K562 (cell line): ENCODE results near the gene ENOSF1. TPM values are rescaled to one million over a fixed set of nuclear protein-coding genes. Genes with fewer than 3 reads are reported as not detected.

Source experiments
- ARID1B ChIP-seq: fragments of 450-650 bp; IDR thresholded peaks from 2 replicates; pipeline ENCODE4 v1.6.1; 2016; ENCODE audit warnings: antibody characterized with exemption, mild to moderate bottlenecking, inconsistent platforms
- CBX5 ChIP-seq: IDR thresholded peaks from 2 replicates; pipeline ENCODE4 v1.6.1; 2014; ENCODE audit warnings: low read depth, borderline replicate concordance
- ESRRA ChIP-seq: fragments of 450-650 bp; IDR thresholded peaks from 2 replicates; pipeline ENCODE4 v1.6.1; 2014; ENCODE audit warnings: low read depth, mild to moderate bottlenecking, moderate library complexity, borderline replicate concordance
- ETV5 ChIP-seq: sonication (generic); formaldehyde crosslinking; IDR thresholded peaks from 2 replicates; pipeline ENCODE4 v1.4.0; 2020; ENCODE audit warnings: low read depth, mild to moderate bottlenecking, missing genetic modification reagents
- FOXA3 ChIP-seq, 2 experiments: fragments of 450-650 bp in 1 of 2; sonication (generic) in 1 of 2; formaldehyde crosslinking; IDR thresholded peaks in 1 of 2; conservative IDR thresholded peaks in 1 of 2; 2 replicates each; pipeline versions ENCODE4 v1.4.0 to v1.8.0; 2020 to 2022; ENCODE audit warnings: mild to moderate bottlenecking in 2 of 2, missing genetic modification reagents in 1 of 2
- KDM5B ChIP-seq: fragments of 200-600 bp; sonication (generic); IDR thresholded peaks from 2 replicates; pipeline ENCODE4 v1.6.1; 2012; ENCODE audit warnings: low read depth, mild to moderate bottlenecking, moderate library complexity, low read length, control low read depth, inconsistent platforms; ENCODE audit not compliant: insufficient replicate concordance
- MAFG ChIP-seq: fragments of 450-650 bp; conservative IDR thresholded peaks from 2 replicates; pipeline ENCODE4 v1.6.1; 2016; ENCODE audit warnings: missing genetic modification characterization, missing compliant biosample characterization
- NFIC ChIP-seq: fragments of 450-650 bp; IDR thresholded peaks from 2 replicates; pipeline ENCODE4 v1.6.1; 2017; ENCODE audit warnings: mild to moderate bottlenecking, inconsistent platforms
- NR1H2 ChIP-seq: sonication (generic); formaldehyde crosslinking; IDR thresholded peaks from 2 replicates; pipeline ENCODE4 v1.4.0; 2020; ENCODE audit warnings: mild to moderate bottlenecking, missing genetic modification reagents
- PHB ChIP-seq: fragments of 250-450 bp; sonication (Bioruptor Pico); IDR thresholded peaks from 2 replicates; pipeline ENCODE4 v1.5.0; 2021
- PML ChIP-seq: IDR thresholded peaks from 2 replicates; pipeline ENCODE4 v1.6.1; 2012; ENCODE audit warnings: low read length, inconsistent platforms
- POLR2AphosphoS5 ChIP-seq: IDR thresholded peaks from 2 replicates; pipeline ENCODE4 v1.6.1; 2011; ENCODE audit warnings: mild to moderate bottlenecking, low read depth, low read length, moderate library complexity; ENCODE audit not compliant: control insufficient read depth, insufficient read depth
- POLR2G ChIP-seq: fragments of 200-400 bp; formaldehyde crosslinking; IDR thresholded peaks from 2 replicates; pipeline ENCODE4 v1.6.1; 2017; ENCODE audit warnings: low read depth, mild to moderate bottlenecking, antibody characterized with exemption, low read length, moderate library complexity
- PPARD ChIP-seq: fragments of 250-450 bp; sonication (Bioruptor Pico); IDR thresholded peaks from 2 replicates; pipeline ENCODE4 v1.8.0; 2022; ENCODE audit warnings: inconsistent platforms, mild to moderate bottlenecking, moderate library complexity
- RAD21 ChIP-seq, 2 experiments: fragments of 250-450 bp in 1 of 2; fragments of 450-650 bp in 1 of 2; sonication (Bioruptor Pico) in 1 of 2; formaldehyde crosslinking in 1 of 2; IDR thresholded peaks in 1 of 2; conservative IDR thresholded peaks in 1 of 2; 2 replicates each; pipeline versions ENCODE4 v1.4.0 to v1.8.0; 2020 to 2022; ENCODE audit warnings: mild to moderate bottlenecking in 2 of 2, moderate library complexity in 1 of 2
- RCOR1 ChIP-seq, 2 experiments: IDR thresholded peaks; 2 replicates each; pipeline ENCODE4 v1.6.1; 2012; ENCODE audit warnings: low read depth in 2 of 2, low read length in 2 of 2, borderline replicate concordance in 1 of 2, improper control_type of control experiment in 1 of 2
- SIN3A ChIP-seq, 2 experiments: fragments of 150-350 bp in 1 of 2; IDR thresholded peaks; 2 replicates each; pipeline ENCODE4 v1.6.1; 2011 to 2016; ENCODE audit warnings: borderline replicate concordance in 2 of 2, low read depth in 2 of 2, low read length in 2 of 2, mild to moderate bottlenecking in 2 of 2, moderate library complexity in 2 of 2; ENCODE audit not compliant: control insufficient read depth in 1 of 2
- SIN3B ChIP-seq: fragments of 450-650 bp; IDR thresholded peaks from 2 replicates; pipeline ENCODE4 v1.6.1; 2017; ENCODE audit warnings: low read depth, mild to moderate bottlenecking, moderate library complexity
- TEAD2 ChIP-seq: fragments of 450-650 bp; IDR thresholded peaks from 2 replicates; pipeline ENCODE4 v1.6.1; 2016; ENCODE audit warnings: missing genetic modification characterization, control low read depth, missing compliant biosample characterization
- ZFX ChIP-seq: sonication (generic); formaldehyde crosslinking; IDR thresholded peaks from 2 replicates; pipeline ENCODE4 v1.8.0; 2022; ENCODE audit warnings: mild to moderate bottlenecking, missing genetic modification reagents, moderate library complexity
- ZNF232 ChIP-seq: sonication (generic); formaldehyde crosslinking; IDR thresholded peaks from 2 replicates; pipeline ENCODE4 v1.8.0; 2022; ENCODE audit warnings: mild to moderate bottlenecking, missing genetic modification reagents
- ZNF766 ChIP-seq: fragments of 200-800 bp; sonication (Bioruptor generic); conservative IDR thresholded peaks from 2 replicates; pipeline ENCODE4 v1.6.1; 2016; ENCODE audit warnings: missing genetic modification characterization, missing compliant biosample characterization
- polyA plus RNA-seq, 8 experiments: library from polyadenylated mRNA; depleted of rRNA in 4 of 8; stranded (reverse) in 5 of 8; unstranded in 3 of 8; fragments of >200 nt; fragmentation: Nextera tagmentation in 2 of 8; fragmentation: Illumina TruSeq in 1 of 8; extraction: Ambion mirVana in 2 of 8; extraction: Trizol in 1 of 8; gene quantifications; 2 replicates each; pipeline versions ENCODE4 v1.2.1 to v1.2.3, GENCODE V29; 2011 to 2014; ENCODE audit warnings: inconsistent platforms in 1 of 8, missing spikeins in 1 of 8
- total RNA-seq, 7 experiments: library from RNA; depleted of rRNA in 6 of 7; stranded (reverse); fragments of >200 nt in 6 of 7; fragmentation: Illumina TruSeq in 2 of 7; extraction: Trizol in 2 of 7; gene quantifications; 2 replicates each; pipeline versions ENCODE4 v1.2.1 to v1.2.3, GENCODE V29; 2011 to 2021; ENCODE audit warnings: low replicate concordance in 1 of 7
- TF ChIP-seq, protein P1 (sequence below): fragments of 150-350 bp; conservative IDR thresholded peaks from 2 replicates; pipeline ENCODE4 v1.6.1; 2014; ENCODE audit warnings: low read length

The ENOSF1 gene
- total and polyA plus RNA-seq, 9 of the 15 experiments (the other 6 are each of a cell fraction or from before 2014, with no cell fraction given): 15.5 to 66.4 (median 46.5) TPM

DNA sequence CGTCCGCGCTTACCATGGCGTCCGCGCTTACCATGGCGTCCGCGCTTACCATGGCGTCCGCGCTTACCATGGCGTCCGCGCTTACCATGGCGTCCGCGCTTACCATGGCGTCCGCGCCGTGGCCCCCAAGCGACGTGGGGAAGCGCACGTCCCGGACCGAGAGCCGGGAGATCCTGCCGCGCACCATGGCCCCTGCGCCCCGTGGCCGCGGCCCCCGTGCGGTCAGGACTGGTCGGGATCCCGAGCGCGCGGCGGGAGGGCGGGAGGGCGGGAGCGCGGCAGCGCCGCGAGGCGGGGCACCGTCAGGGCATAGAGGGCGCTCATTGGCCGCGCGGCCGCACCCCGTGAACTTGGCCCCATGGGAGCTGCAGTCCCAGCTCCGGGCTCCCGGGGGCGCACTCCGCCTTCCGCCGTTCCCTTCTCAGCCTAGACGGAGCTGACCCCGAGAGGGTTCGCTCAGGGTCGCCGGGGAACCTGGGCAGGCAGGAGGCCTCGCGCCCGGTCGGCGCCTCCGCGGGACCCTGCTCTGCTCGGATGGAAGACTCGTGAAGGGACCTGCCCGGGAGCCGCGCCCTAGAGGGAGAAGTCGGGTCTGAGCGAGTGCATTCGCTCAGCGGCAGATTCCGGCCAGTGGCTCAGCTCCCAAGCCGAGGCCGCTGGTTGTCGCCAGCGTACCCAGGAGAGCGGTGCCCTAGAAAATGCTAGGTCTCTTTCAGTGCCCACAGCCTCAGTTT is at the start of gene ENOSF1 (continued):
- TF ChIP-seq ZNF232 (CRISPR knock-in tag): 0 out of 2 replicates have a peak, but pooled peaks have one; percentile 59
- no peak for TF ChIP-seq ARID1B
- TF ChIP-seq, protein P1, sequence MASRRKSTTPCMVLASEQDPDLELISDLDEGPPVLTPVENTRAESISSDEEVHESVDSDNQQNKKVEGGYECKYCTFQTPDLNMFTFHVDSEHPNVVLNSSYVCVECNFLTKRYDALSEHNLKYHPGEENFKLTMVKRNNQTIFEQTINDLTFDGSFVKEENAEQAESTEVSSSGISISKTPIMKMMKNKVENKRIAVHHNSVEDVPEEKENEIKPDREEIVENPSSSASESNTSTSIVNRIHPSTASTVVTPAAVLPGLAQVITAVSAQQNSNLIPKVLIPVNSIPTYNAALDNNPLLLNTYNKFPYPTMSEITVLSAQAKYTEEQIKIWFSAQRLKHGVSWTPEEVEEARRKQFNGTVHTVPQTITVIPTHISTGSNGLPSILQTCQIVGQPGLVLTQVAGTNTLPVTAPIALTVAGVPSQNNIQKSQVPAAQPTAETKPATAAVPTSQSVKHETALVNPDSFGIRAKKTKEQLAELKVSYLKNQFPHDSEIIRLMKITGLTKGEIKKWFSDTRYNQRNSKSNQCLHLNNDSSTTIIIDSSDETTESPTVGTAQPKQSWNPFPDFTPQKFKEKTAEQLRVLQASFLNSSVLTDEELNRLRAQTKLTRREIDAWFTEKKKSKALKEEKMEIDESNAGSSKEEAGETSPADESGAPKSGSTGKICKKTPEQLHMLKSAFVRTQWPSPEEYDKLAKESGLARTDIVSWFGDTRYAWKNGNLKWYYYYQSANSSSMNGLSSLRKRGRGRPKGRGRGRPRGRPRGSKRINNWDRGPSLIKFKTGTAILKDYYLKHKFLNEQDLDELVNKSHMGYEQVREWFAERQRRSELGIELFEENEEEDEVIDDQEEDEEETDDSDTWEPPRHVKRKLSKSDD: peak; percentile 85
- peak; percentile 23 to 56; a peak in 2 of 4 replicates for TF ChIP-seq RAD21 (CRISPR knock-in tag; conservative IDR thresholded peaks at IDR 0.05 in 1 of 2, IDR thresholded peaks at IDR 0.05 in 1 of 2)
- no peak for TF ChIP-seq PHB (CRISPR knock-in tag)
- peak; percentile 52 for TF ChIP-seq ESRRA
- TF ChIP-seq ZNF766: 0 out of 2 replicates have a peak, but pooled peaks have one; percentile 10
- no peak; the same call in 1 of the 2 replicates for TF ChIP-seq PML
- peak; percentile 54; the same call in 1 of the 2 replicates for TF ChIP-seq ETV5 (CRISPR knock-in tag)
- TF ChIP-seq RCOR1 (IDR thresholded peaks at IDR 0.05; ENCODE audit: borderline replicate concordance in 1 of 2, low read depth in 2 of 2, low read length in 2 of 2): no peak
- TF ChIP-seq POLR2AphosphoS5: peak; percentile 79; the same call in 1 of the 2 replicates
- TF ChIP-seq NR1H2 (CRISPR knock-in tag): 0 out of 2 replicates have a peak, but pooled peaks have one; percentile 77
- TF ChIP-seq TEAD2 (tag): no peak
- TF ChIP-seq CBX5: no peak
- no peak for TF ChIP-seq KDM5B
- TF ChIP-seq POLR2G: peak; percentile 93
- no peak for TF ChIP-seq PPARD (CRISPR knock-in tag)
- peak; percentile 47 for TF ChIP-seq ZFX
- no peak for TF ChIP-seq SIN3B
- peak in 1 of 2 experiments; percentile 35; a peak in 1 of 4 replicates for TF ChIP-seq SIN3A (IDR thresholded peaks at IDR 0.05; ENCODE audit: borderline replicate concordance in 2 of 2, control insufficient read depth in 1 of 2, low read depth in 2 of 2, low read length in 2 of 2)
- TF ChIP-seq MAFG (tag): no peak
- TF ChIP-seq FOXA3 (CRISPR knock-in tag; conservative IDR thresholded peaks at IDR 0.05 in 1 of 2, IDR thresholded peaks at IDR 0.05 in 1 of 2): peak in 1 of 2 experiments; percentile 50; a peak in 1 of 4 replicates
- peak; percentile 8 for TF ChIP-seq NFIC
